Measurements from ENCODE around the gene RBM4B. TPM values are rescaled to one million over a fixed set of nuclear protein-coding genes. Genes with fewer than 3 reads are reported as not detected.

RBM4B gene
- total RNA-seq, 1 donor from 2014 or later: 9.5 TPM

GRCh38 chr11:66659763-66660162 is 17.9 kb downstream of the RBM4B start:
- H3K27ac ChIP-seq: no peak overlapping the region
- DNase-seq: no peak
- ATAC-seq: no peak
- H3K36me3 ChIP-seq: peaks cover 76% of the 10 kb centered on the region
- intact Hi-C loops (cut with DNase I): no loop called here
- no peaks in the 10 kb centered on the region for H3K27me3 ChIP-seq
- H3K4me1 ChIP-seq: no peaks in the 10 kb centered on the region
- TF ChIP-seq, protein P1, sequence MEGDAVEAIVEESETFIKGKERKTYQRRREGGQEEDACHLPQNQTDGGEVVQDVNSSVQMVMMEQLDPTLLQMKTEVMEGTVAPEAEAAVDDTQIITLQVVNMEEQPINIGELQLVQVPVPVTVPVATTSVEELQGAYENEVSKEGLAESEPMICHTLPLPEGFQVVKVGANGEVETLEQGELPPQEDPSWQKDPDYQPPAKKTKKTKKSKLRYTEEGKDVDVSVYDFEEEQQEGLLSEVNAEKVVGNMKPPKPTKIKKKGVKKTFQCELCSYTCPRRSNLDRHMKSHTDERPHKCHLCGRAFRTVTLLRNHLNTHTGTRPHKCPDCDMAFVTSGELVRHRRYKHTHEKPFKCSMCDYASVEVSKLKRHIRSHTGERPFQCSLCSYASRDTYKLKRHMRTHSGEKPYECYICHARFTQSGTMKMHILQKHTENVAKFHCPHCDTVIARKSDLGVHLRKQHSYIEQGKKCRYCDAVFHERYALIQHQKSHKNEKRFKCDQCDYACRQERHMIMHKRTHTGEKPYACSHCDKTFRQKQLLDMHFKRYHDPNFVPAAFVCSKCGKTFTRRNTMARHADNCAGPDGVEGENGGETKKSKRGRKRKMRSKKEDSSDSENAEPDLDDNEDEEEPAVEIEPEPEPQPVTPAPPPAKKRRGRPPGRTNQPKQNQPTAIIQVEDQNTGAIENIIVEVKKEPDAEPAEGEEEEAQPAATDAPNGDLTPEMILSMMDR (IDR thresholded peaks at IDR 0.05): no peak
- H3K9me3 ChIP-seq: no peaks in the 10 kb centered on the region
- no peak overlapping the region for H3K4me3 ChIP-seq

DNA sequence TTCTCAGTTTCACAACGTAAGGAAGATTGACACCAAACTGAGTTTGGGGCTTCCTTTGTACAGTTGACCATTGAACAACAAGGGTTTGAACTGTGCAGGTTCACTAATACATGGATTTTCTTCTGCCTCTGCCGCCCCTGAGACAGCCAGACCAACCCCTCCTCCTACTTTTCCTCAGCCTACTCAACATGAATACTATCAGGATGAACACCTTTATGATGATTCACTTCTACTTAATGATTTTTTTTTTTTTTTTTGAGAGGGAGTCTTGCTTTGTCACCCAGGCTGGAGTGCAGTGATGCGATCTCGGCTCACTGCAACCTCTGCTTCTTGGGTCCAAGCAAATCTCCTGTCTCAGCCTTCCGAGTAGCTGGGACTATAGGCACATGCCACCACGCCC is 24.6 kb downstream of the RBM4B start:
- intact Hi-C loops (cut with DNase I): no loop called here

DNA sequence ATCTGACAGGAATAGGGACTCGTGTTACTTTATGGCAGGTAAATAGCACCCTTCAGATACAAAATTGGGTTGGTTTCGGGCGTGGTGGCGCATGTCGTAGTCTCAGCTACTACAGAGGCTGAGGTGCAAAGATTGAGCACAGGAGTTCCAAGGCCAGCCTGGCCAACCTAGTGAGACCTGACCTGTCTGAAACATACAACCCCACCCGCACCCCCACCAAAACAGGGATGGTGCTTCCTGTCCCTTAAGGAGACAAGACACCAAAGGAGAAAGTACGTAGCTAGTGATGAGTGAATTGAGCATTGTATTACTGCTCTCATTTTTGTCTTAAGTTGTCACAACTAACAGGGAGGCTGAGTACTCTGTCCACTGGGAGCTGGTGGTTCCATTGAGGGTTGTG is 25.0 kb downstream of the RBM4B start:
- Histone ChIP-seq H3K27ac (no peak overlapping the region), H3K27me3 (no peaks in the 10 kb centered on the region), H3K36me3 (peaks cover 73% of the 10 kb centered on the region), H3K9me3 (no peaks in the 10 kb centered on the region), H3K4me3 (no peak overlapping the region), H3K4me1 (peaks cover 2% of the 10 kb centered on the region)
- ATAC-seq: no peak
- TF ChIP-seq, protein P1 (IDR thresholded peaks at IDR 0.05): no peak
- no peak for DNase-seq
- intact Hi-C loops (cut with DNase I): no loop called here

More for the DNA sequence above, 24.6 kb downstream of the RBM4B start:
- Histone ChIP-seq H3K27ac (no peak overlapping the region), H3K9me3 (no peaks in the 10 kb centered on the region), H3K27me3 (no peaks in the 10 kb centered on the region), H3K4me3 (no peak overlapping the region), H3K36me3 (peaks cover 73% of the 10 kb centered on the region), H3K4me1 (no peaks in the 10 kb centered on the region)
- TF ChIP-seq, protein P1 (IDR thresholded peaks at IDR 0.05): no peak
- DNase-seq (no peak), ATAC-seq (no peak)

DNA sequence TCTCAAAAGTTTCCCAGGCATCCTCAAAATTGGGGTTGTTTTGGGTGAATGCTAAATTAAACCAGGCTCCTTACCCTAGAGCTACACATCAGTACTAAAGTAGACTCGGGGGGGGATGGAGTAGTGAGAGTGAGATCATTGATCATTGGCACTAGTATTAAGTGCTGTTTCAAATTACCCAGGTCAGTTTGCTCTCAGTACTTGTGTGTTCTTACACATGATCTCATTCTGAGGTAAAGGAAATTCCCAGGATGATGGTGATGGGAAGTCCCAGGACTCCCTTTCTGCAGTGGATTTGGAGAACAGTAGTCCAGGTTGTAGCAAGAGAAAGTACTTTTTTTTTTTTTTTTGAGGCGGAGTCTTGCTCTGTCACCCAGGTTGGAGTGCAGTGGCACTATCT is 26.7 kb downstream of the RBM4B start:
- ATAC-seq (no peak), DNase-seq (no peak)
- no peaks in the 10 kb centered on the region for H3K27me3 ChIP-seq
- TF ChIP-seq, protein P1 (IDR thresholded peaks at IDR 0.05): no peak
- intact Hi-C loops (cut with DNase I): no loop called here
- H3K4me1 ChIP-seq: peaks cover 18% of the 10 kb centered on the region
- H3K36me3 ChIP-seq: peaks cover 77% of the 10 kb centered on the region
- H3K4me3 ChIP-seq: no peak overlapping the region
- H3K9me3 ChIP-seq: no peaks in the 10 kb centered on the region
- H3K27ac ChIP-seq: no peak overlapping the region

GRCh38 chr11:66649903-66650302 is 27.8 kb downstream of the RBM4B start:
- intact Hi-C loops (cut with DNase I): no loop called here
- H3K36me3 ChIP-seq: peaks cover 84% of the 10 kb centered on the region

More at GRCh38 chr11:66649903-66650302, 27.8 kb downstream of the RBM4B start:
- ATAC-seq (no peak), DNase-seq (no peak)
- TF ChIP-seq, protein P1 (IDR thresholded peaks at IDR 0.05): no peak
- Histone ChIP-seq H3K9me3 (no peaks in the 10 kb centered on the region), H3K27me3 (no peaks in the 10 kb centered on the region), H3K4me3 (no peak overlapping the region), H3K4me1 (peaks cover 29% of the 10 kb centered on the region), H3K27ac (no peak overlapping the region)

All from upper lobe of right lung (tissue), 1 donor.